Measurements from ENCODE around the gene RLIM.

Gene RLIM

GRCh38 chrX:74536152-74536831 is 78.1 kb downstream of the RLIM start:
- peak; percentile 41 for DNase-seq

- peak; percentile 56 for DNase-seq
Measured at GRCh38 chrX:74535408-74536151, 78.8 kb downstream of the RLIM start.
